BJ (cell line): ENCODE measurements around the gene OSTF1. TPM values are rescaled to one million over a fixed set of nuclear protein-coding genes. Genes with fewer than 3 reads are reported as not detected.

ENCODE experiments used
- CTCF ChIA-PET: fragments of 350-600 bp; formaldehyde crosslinking; extraction: SDS; loops from one replicate; lab custom pipeline; 2021; ENCODE audit warnings: antibody characterized with exemption, inconsistent platforms; lab: Yijun Ruan, JAX
- POLR2A ChIA-PET: fragments of 300-600 bp; sonication (Branson Sonifier 250); formaldehyde crosslinking; extraction: SDS; loops from one replicate; lab custom pipeline; 2021; ENCODE audit warnings: antibody characterized with exemption; lab: Charles Lee
- DNase-seq: peaks from one replicate; pipeline ENCODE4 v3.0.0-alpha.2; 2011; ENCODE audit warnings: low read depth
- H3K27me3 ChIP-seq: 2 replicates; pipeline ENCODE4 v1.6.0; 2011; ENCODE audit warnings: low read length; ENCODE audit not compliant: control insufficient read depth, insufficient read depth
- H3K36me3 ChIP-seq: 2 replicates; pipeline ENCODE4 v1.5.1; 2011; ENCODE audit warnings: low read length; ENCODE audit not compliant: control insufficient read depth, insufficient read depth
- H3K4me3 ChIP-seq: 2 replicates; pipeline ENCODE4 v1.5.1; 2011; ENCODE audit warnings: low read depth, mild to moderate bottlenecking, control low read depth, low read length
- polyA plus RNA-seq: library from polyadenylated mRNA; depleted of rRNA; stranded (reverse); fragments of >200 nt; gene quantifications from 2 replicates; pipeline ENCODE4 v1.2.3, GENCODE V29; 2011
- TF ChIP-seq, protein P1 (sequence below): IDR thresholded peaks from 2 replicates; pipeline ENCODE4 v1.5.1; 2011; ENCODE audit warnings: low read depth, mild to moderate bottlenecking, control low read depth, inconsistent platforms, low read length, moderate library complexity; ENCODE audit not compliant: insufficient read depth

OSTF1 gene
- polyA plus RNA-seq, 1 experiment = 15.5 TPM

DNA sequence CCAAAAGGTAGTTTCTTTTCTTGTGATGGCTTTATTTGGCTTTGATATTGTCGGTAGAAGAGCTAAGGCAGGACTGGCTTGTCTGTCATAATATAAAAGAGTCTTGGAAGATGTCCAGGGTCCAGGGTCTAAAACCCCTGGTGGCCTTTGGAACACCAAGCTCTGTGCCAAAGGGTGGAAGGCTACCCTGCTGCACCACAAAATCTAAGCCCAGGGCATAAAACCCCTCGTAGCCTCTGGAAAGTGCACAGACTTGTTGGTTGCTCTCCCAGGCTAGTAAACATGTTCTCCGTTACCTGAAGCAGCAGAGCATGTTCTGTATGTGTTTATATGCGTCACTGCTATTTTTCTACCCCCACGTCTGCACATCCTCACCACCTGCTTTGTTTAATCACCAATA lies 75.5 kb downstream of the OSTF1 start:
- TF ChIP-seq, protein P1, sequence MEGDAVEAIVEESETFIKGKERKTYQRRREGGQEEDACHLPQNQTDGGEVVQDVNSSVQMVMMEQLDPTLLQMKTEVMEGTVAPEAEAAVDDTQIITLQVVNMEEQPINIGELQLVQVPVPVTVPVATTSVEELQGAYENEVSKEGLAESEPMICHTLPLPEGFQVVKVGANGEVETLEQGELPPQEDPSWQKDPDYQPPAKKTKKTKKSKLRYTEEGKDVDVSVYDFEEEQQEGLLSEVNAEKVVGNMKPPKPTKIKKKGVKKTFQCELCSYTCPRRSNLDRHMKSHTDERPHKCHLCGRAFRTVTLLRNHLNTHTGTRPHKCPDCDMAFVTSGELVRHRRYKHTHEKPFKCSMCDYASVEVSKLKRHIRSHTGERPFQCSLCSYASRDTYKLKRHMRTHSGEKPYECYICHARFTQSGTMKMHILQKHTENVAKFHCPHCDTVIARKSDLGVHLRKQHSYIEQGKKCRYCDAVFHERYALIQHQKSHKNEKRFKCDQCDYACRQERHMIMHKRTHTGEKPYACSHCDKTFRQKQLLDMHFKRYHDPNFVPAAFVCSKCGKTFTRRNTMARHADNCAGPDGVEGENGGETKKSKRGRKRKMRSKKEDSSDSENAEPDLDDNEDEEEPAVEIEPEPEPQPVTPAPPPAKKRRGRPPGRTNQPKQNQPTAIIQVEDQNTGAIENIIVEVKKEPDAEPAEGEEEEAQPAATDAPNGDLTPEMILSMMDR = no peak
- CTCF ChIA-PET = interaction anchor here (0.7 kb wide), 1 partner anchor 141 kb away, joined by 3 read pairs; no protein-coding TSS in a partner anchor
- POLR2A ChIA-PET = no interaction called here
- Histone ChIP-seq H3K4me3 (no peak overlapping the region), H3K27me3 (no peaks in the 10 kb centered on the region), H3K36me3 (no peaks in the 10 kb centered on the region)
- DNase-seq = no peak

DNA sequence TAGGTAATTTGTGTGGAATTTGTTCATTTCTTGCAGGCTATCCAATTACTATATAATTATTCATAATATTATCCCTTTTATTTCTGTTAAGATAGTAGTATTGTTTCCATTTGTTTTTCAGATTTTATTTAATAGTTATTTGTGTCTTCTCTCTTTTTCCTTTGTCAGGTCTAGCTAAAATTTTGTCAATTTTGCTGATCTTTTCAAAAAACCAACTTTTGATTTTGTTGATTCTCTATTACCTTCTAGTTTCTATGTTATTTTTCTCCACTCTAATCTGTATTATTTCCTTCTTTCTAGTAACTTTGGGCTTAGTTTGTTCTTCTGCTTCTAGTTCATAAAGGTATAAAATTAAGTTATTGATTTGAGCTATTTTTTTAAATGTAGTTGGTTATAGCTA lies 76.3 kb downstream of the OSTF1 start:
- Histone ChIP-seq H3K36me3 (no peaks in the 10 kb centered on the region), H3K27me3 (no peaks in the 10 kb centered on the region), H3K4me3 (no peak overlapping the region)
- DNase-seq = no peak
- POLR2A ChIA-PET = no interaction called here
- CTCF ChIA-PET = no interaction called here
- TF ChIP-seq, protein P1 = no peak

DNA sequence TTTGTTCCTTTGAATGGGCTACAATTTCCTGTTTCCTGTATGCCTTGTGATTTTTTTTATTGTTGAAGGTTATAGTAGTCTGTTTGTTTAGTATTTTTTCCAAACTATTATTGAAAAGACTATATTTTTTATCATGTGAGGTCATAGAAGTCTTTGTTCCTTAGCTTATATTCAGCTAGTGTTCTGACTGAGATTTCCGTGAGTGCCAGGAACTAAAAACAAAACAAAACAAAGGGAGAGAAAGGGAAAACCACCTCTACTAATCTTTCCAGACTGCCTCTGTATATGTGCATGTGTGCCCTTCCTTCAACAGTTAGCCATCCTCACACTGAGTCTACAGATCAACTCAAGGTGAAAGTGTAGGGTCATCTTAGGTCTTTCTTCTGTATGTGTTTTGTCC lies 79.0 kb downstream of the OSTF1 start:
- Histone ChIP-seq H3K27me3 (no peaks in the 10 kb centered on the region), H3K36me3 (no peaks in the 10 kb centered on the region), H3K4me3 (no peak overlapping the region)
- CTCF ChIA-PET = no interaction called here
- no peak for DNase-seq
- POLR2A ChIA-PET = no interaction called here
- TF ChIP-seq, protein P1 = no peak

DNA sequence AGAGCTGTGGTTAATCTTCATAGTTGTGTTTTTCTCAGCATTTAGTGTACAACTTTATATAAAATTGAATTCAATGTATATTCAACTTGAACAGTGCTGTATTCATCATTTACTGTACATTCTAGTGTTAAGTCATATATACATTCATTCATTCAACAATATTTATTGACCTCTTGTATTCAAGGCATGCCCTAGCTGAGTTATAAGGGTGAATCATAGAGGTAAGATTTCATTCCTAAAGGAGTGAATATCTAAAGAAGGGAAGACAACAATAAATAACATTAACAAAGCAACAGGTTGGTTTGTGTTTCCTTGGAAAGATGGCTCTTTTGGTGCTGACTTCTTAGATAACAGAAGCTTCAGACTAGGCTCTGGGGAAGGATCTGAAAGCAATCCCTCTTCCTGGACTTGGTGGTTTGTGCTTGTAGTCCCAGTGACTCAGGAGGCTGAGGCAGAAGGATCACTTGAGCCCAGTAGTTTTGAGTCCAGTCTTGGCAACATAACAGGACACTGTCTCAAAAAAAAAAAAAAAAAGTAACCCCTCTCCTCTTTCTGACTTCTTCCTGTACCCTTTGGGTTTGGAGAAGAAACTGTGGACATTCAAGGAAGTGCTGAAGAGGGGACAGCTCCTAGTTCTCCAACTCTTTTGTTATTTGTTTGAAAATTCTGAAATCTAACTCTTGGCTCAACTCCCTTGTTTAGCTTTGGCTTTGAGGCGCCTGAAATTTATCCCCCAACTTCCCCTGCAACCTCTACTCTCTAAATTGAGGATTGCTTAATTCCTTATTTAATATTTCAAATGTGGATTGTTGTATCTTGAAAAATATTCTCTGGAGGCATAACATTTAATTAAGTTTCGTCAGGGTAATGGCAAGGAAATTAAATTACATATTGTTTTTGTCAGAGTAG lies 80.2 kb downstream of the OSTF1 start:
- Histone ChIP-seq H3K27me3 (no peaks in the 10 kb centered on the region), H3K4me3 (no peak overlapping the region), H3K36me3 (no peaks in the 10 kb centered on the region)
- TF ChIP-seq, protein P1 = no peak
- no peak for DNase-seq
- ChIA-PET CTCF (interaction anchor here (0.6 kb wide), 1 partner anchor 17 kb away, joined by 3 read pairs; no protein-coding TSS in a partner anchor), POLR2A (no interaction called here)

DNA sequence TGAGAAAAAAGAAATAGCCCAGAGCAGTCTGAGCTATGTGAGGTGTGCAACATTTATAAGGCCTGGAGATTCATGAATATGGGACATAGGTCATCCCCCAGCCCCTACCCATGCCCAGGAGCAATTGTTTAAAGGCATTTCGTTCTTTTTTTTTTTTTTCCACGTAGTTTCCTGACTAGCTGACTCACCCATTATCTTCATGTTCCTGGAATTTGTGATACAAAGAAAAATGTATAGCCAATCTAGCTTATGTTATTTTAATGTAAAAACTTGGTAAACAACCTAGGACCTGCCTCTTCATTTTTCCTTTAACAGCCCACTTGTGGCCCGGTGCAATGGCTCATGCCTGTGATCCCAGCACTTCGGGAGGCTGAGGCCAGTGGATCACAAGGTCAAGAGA lies 81.3 kb downstream of the OSTF1 start:
- CTCF ChIA-PET = interaction anchor here (1.1 kb wide), 1 partner anchor 15 kb away, joined by 3 read pairs; no protein-coding TSS in a partner anchor
- Histone ChIP-seq H3K36me3 (no peaks in the 10 kb centered on the region), H3K27me3 (no peaks in the 10 kb centered on the region), H3K4me3 (no peak overlapping the region)
- TF ChIP-seq, protein P1 = no peak
- no peak for DNase-seq
- POLR2A ChIA-PET = no interaction called here
